ENCODE data around the gene PIAS4.
A peak's percentile ranks its signal among the peaks of the same experiment; 100 is the strongest.

PIAS4 gene

GRCh38 chr19:4060621-4061177, 53.2 kb downstream of the PIAS4 start:
- no peak for DNase-seq

GRCh38 chr19:4061178-4061682, 53.7 kb downstream of the PIAS4 start:
- peak; percentile 30 for DNase-seq

- no peak for DNase-seq
These were observed 54.3 kb downstream of the PIAS4 start for GRCh38 chr19:4061683-4062418.

- no peak for DNase-seq
These were observed 55.2 kb downstream of the PIAS4 start for GRCh38 chr19:4062419-4063368.

GRCh38 chr19:4063369-4064148, 56.0 kb downstream of the PIAS4 start:
- DNase-seq = no peak

GRCh38 chr19:4064149-4064495, 56.6 kb downstream of the PIAS4 start:
- DNase-seq = no peak

- DNase-seq = peak; percentile 35
These were observed 57.1 kb downstream of the PIAS4 start for GRCh38 chr19:4064496-4065260.

GRCh38 chr19:4065430-4066175, 58.1 kb downstream of the PIAS4 start:
- peak; percentile 95 for DNase-seq

- no peak for DNase-seq
These were observed 58.7 kb downstream of the PIAS4 start for GRCh38 chr19:4066176-4066606.

GRCh38 chr19:4066682-4067395, 59.3 kb downstream of the PIAS4 start, which contains the start of gene ZBTB7A:
ZBTB7A (minus strand) TSS chr19:4066899; CDS start chr19:4055232, 11,667 bp downstream.
- DNase-seq = peak; percentile 77

GRCh38 chr19:4067396-4068046, 60.0 kb downstream of the PIAS4 start:
- no peak for DNase-seq

- DNase-seq = no peak
These were observed 60.8 kb downstream of the PIAS4 start for GRCh38 chr19:4068047-4068966.

GRCh38 chr19:4069331-4069959, 61.9 kb downstream of the PIAS4 start:
- peak; percentile 55 for DNase-seq

- DNase-seq = no peak
These were observed 64.1 kb downstream of the PIAS4 start for GRCh38 chr19:4071610-4072009.

- no peak for DNase-seq
These were observed 67.8 kb downstream of the PIAS4 start for GRCh38 chr19:4075373-4075772.

- DNase-seq = no peak
These were observed 69.5 kb downstream of the PIAS4 start for GRCh38 chr19:4077007-4077374.

- DNase-seq = no peak
These were observed 70.5 kb downstream of the PIAS4 start for GRCh38 chr19:4077800-4078684.
